Right renal cortex interstitium (tissue), 3 donors: ENCODE measurements around the gene TEX11. TPM values are rescaled to one million over a fixed set of nuclear protein-coding genes. Genes with fewer than 3 reads are reported as not detected.

ENCODE experiments used
- DNase-seq, 3 donors: peaks; one replicate each; pipeline ENCODE4 v3.0.0-alpha.2; 2013; ENCODE audit warnings: low read depth in 3 of 3, low spot score in 2 of 3
- polyA plus RNA-seq, 3 donors: library from polyadenylated mRNA; unstranded; fragments of 120-200 nt; gene quantifications; one replicate each; pipeline ENCODE4 v1.2.1, GENCODE V29; 2013; ENCODE audit not compliant: insufficient read length in 3 of 3

The TEX11 gene
- polyA plus RNA-seq, 3 donors, result 0.08 to 0.18 (median 0.10) TPM

- no peak for DNase-seq
These were observed 403.6 kb downstream of the TEX11 start for GRCh38 chrX:70504772-70505450.

- DNase-seq, result no peak
These were observed 407.7 kb downstream of the TEX11 start for GRCh38 chrX:70500826-70501225.

GRCh38 chrX:70498129-70498528 is 410.4 kb downstream of the TEX11 start:
- DNase-seq, result no peak

DNA sequence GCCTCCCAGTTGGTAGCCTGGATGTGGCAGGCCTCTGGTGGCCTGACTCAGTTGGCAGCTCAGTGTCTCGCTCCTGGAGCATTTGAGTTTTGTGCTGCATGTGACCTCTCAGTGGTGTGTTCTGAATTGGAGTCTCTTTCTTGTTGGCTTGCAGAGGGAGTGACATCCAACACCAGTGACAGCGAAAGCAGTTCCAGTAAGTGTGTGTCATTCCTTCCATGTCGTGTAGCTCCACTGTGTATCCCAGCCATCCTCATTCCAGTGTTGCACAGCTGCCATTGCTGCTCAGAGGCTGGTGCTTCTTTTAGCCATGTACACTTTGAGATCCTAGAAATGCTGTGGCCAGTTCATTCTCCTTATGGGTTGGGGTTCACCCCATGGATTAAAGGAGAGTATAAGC is 411.5 kb downstream of the TEX11 start:
- DNase-seq, result no peak

DNA sequence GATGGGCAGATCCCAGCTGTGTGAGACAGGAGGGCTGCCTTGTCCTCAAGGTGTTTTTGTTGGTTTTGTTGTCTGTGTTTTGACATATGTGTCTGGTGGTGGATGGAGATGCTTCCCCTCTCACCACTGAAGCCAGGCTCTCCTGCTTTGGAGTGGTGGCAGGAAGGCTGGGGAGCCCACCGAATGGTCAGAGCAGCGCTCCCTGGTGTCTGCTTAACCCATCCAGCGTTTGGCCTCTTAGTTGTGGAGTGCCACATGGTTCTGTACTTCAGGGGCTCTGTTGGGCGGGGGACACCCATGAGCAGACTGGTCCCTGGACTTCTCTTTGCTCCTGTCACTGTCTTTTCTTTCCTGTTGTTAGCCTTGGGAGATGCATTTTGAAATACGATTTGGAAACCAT is 412.0 kb downstream of the TEX11 start:
- no peak for DNase-seq

DNA sequence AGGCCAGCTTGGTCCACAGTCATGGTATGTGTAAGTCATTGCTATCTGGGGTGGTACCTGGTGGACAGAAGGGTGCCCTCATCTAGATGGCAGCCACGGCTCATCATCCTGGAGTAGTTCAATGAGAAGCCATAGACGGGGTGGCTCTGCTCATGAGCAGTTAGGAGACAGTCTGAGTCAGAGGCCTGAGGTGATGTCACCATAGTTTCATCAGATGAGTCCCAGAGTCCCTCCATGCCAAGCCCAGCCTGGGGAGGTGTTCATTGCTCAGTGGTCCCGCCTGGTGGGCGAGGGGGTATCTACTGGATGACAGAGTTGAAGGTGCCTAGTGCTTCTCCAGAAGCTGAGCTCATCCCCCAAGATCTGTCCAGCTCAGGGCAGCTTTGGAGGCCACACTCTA is 414.1 kb downstream of the TEX11 start:
- no peak for DNase-seq

DNA sequence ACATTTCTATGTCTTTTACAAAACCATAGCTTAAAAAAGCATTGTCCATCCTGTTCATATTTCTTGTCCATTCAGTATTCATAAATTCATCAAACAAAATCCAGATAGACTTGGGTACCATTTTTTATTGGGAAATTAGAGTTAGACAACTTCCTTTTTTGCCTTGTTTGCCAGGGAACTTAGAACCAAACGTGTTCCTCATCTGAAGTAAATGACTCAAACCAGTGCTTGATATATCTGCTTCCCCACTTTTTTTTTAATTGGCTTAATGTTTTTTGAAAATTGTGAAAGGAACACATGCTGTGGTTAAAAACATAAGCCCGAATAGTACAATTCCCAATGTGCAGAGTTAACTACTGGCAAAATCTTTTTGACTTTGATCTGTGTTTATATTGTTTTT is 419.7 kb downstream of the TEX11 start:
- DNase-seq, result no peak

DNA sequence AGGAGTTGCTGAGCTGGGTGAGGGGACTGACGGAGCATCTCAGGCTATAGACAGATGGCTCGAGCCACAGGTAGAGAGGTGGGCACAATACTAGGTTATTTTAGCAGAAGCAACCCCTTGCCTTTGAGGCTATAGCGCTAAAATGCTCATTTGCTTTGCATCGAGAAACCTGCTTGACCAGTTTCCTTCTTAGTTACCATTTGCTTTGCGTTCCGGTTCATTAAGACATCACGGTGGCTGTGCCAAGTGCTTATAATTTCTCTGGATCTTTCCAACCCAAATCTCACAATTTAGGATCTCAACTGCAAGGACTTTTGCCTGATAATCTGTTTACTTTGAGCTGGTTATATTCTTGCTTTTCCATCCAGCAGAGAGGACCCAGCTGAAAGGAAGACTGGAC is 423.0 kb downstream of the TEX11 start:
- no peak for DNase-seq

GRCh38 chrX:70482300-70482699 is 426.2 kb downstream of the TEX11 start:
- DNase-seq, result no peak

DNA sequence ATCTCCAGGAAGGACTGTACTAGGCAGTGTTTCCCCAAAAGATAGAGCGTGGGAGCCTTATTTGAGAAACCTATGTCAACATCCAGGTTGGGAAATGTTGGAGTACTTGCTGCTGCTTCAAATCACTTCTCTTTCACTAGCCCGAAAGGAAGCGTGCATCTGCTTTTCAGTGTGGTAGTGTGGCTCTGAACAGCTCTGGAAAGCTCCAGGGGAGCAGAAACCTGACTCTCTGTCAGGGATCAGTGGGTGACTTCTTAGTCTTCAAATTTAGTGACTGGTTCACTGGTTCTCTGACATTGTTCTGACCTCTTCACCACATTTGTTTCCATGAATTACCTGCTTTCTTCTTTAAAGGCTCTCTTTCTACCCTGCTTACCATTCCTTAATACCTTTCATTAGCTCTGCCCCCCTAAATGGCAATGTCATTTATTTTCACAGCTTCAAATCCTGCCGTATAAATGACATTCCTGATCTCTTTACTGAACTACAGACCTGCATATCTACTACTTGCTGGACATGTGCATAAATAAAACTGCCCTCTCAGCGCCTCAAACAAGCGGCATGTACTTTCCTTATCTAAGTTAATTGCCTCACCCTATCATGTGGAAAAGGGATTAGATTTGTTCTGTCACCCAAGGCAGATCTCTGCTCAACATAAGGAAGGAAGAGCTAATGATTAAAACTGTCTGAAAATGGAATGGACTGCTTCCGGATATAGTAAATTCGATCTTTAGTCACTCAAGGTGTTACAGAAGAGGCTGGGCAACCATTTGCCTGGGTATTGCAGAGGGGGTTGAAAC is 426.8 kb downstream of the TEX11 start:
- no peak for DNase-seq

DNA sequence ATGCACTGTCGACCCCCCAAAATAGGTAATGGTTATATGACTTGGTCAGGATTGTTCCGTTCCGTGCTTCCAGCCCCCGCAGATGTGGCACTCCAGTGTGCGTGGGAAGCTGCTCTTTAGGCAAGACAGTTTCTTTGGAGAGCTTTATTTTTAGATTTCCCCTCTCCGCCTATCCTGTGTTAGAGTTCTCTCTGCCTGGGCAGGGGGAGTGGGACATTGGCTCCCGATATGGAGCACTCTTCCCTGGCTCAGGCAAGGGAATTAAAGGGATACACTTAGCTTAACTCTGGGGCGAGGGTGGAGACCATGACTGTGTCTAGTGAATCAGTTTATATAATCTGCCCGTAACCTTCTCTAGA is 427.9 kb downstream of the TEX11 start:
- no peak for DNase-seq

GRCh38 chrX:70479922-70480659 is 428.4 kb downstream of the TEX11 start:
- DNase-seq, result no peak

DNA sequence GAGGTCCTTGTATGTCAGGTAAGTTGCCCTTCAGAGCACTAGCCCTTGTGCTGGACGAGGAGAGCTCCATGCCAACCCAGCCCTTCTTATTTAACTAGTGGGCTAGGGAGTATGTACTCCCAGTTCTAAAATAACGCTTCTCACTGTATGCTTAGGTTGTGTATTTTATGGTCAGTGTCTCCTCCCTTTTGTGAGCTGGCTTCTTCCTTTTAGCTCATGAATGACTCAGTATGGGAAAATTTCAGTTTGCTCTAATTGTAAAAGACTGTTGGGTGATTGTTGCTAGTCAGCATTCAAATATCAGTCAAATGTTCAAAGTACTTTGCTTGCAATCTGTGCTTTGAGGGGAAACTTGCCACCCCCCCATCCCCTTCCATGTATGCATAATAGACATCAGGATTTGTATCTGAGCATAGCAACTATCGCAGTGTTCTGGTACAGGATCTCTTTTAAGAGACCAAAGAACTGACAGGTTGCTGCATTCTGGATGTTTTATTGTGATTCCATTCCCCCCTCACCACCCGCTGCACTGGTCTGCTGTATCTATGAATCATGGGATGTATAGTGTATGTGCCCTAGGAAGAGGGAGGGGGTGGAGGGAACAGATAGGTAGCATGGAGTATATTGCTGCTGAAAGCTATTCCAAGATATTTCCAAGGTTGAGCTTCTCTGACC is 429.1 kb downstream of the TEX11 start:
- DNase-seq, result no peak

Other genes starting within 250 kb of the TEX11 start
- gene SLC7A3, start 22.4 kb upstream of the TEX11 start, polyA plus RNA-seq, result 1 to 10 TPM; 2.2 to 2.8 (median 2.5) TPM
- gene SNX12, start 159.6 kb upstream of the TEX11 start, polyA plus RNA-seq, result 10 to 100 TPM; 49.9 to 54.3 (median 53.7) TPM
- gene FOXO4, start 187.1 kb upstream of the TEX11 start, polyA plus RNA-seq, result 10 to 100 TPM; 22.5 to 26.0 (median 23.8) TPM
- under 1 TPM in 1 of 3 donors, not detected in 2; 0.69 TPM for gene CXorf65, start 198.0 kb upstream of the TEX11 start, polyA plus RNA-seq
- 1 to 10 TPM; 1.0 to 1.4 (median 1.2) TPM for gene IL2RG, start 202.9 kb upstream of the TEX11 start, polyA plus RNA-seq
- 10 to 100 TPM; 32.0 to 35.3 (median 35.1) TPM for gene MED12, start 209.9 kb upstream of the TEX11 start, polyA plus RNA-seq
- gene NLGN3, start 236.1 kb upstream of the TEX11 start, polyA plus RNA-seq, result 1 to 10 TPM; 3.8 to 4.4 (median 3.9) TPM